GM23248 (cell line): ENCODE data around the gene DECR2. TPM values are rescaled to one million over a fixed set of nuclear protein-coding genes. Genes with fewer than 3 reads are reported as not detected.

Experiments
- DNase-seq: peaks from one replicate; pipeline ENCODE4 v3.0.0-alpha.2; 2015
- H2AFZ ChIP-seq: fragments of 200-600 bp; sonication (generic); 2 replicates; pipeline ENCODE4 v1.6.1; 2016; ENCODE audit warnings: antibody characterized with exemption
- H3F3A ChIP-seq: fragments of 200-600 bp; sonication (generic); 2 replicates; pipeline ENCODE4 v1.6.1; 2016; ENCODE audit warnings: mild to moderate bottlenecking, antibody characterized with exemption, mixed run types; ENCODE audit not compliant: insufficient read depth
- H3K27ac ChIP-seq: fragments of 200-600 bp; sonication (generic); 2 replicates; pipeline ENCODE4 v1.5.1; 2016; ENCODE audit warnings: mild to moderate bottlenecking
- H3K27me3 ChIP-seq: fragments of 200-600 bp; sonication (generic); replicated peaks from 2 replicates; pipeline ENCODE4 v1.6.1; 2016; ENCODE audit warnings: mild to moderate bottlenecking; ENCODE audit not compliant: insufficient read depth
- H3K36me3 ChIP-seq: fragments of 200-600 bp; sonication (generic); 2 replicates; pipeline ENCODE4 v1.6.1; 2016; ENCODE audit warnings: low read depth, mild to moderate bottlenecking
- H3K4me1 ChIP-seq: fragments of 200-600 bp; sonication (generic); 2 replicates; pipeline ENCODE4 v1.6.1; 2016; ENCODE audit warnings: mild to moderate bottlenecking; ENCODE audit not compliant: insufficient read depth
- H3K4me2 ChIP-seq: fragments of 200-600 bp; sonication (generic); one replicate; pipeline ENCODE4 v1.6.1; 2016; ENCODE audit warnings: mild to moderate bottlenecking; ENCODE audit not compliant: unreplicated experiment
- H3K4me3 ChIP-seq: fragments of 200-600 bp; sonication (generic); 2 replicates; pipeline ENCODE4 v1.5.1; 2016; ENCODE audit warnings: mild to moderate bottlenecking
- H3K79me2 ChIP-seq: fragments of 200-600 bp; sonication (generic); 2 replicates; pipeline ENCODE4 v1.6.1; 2016; ENCODE audit warnings: mild to moderate bottlenecking; ENCODE audit not compliant: insufficient read depth
- H3K9ac ChIP-seq: fragments of 200-600 bp; sonication (generic); 2 replicates; pipeline ENCODE4 v1.6.1; 2016; ENCODE audit warnings: mild to moderate bottlenecking
- H3K9me2 ChIP-seq: fragments of 200-600 bp; sonication (generic); 2 replicates; pipeline ENCODE4 v1.6.1; 2016; ENCODE audit warnings: mixed run types, mild to moderate bottlenecking, moderate library complexity; ENCODE audit not compliant: insufficient read depth
- H3K9me3 ChIP-seq: fragments of 200-600 bp; sonication (generic); one replicate; pipeline ENCODE4 v1.6.1; 2017; ENCODE audit warnings: low read depth
- H4K20me1 ChIP-seq: fragments of 200-600 bp; sonication (generic); 2 replicates; pipeline ENCODE4 v1.6.0; 2016; ENCODE audit not compliant: insufficient read depth
- EZH2 ChIP-seq: fragments of 200-600 bp; sonication (generic); IDR thresholded peaks from 2 replicates; pipeline ENCODE4 v1.6.1; 2018; ENCODE audit warnings: antibody characterized with exemption, mild to moderate bottlenecking; ENCODE audit not compliant: insufficient read depth, poor library complexity, severe bottlenecking
- EZH2phosphoT487 ChIP-seq: fragments of 200-600 bp; sonication (generic); IDR thresholded peaks from 2 replicates; pipeline ENCODE4 v1.6.1; 2018; ENCODE audit warnings: antibody characterized with exemption, moderate library complexity, mild to moderate bottlenecking, low read depth; ENCODE audit not compliant: insufficient read depth
- WGBS, 2 experiments: methylation state at CpG; one replicate each; pipeline ENCODE4 v1.1.6; 2015 to 2017; ENCODE audit warnings: low lambda C conversion rate in 2 of 2, low coverage in 1 of 2; ENCODE audit errors: missing lambda C conversion rate in 2 of 2; 5-methylcytosine and 5-hydroxymethylcytosine counted together
- in situ Hi-C: fragments of 300-500 bp; cut with MboI; formaldehyde crosslinking; loops from 2 replicates; pipeline ENCODE4 v1.15.0; 2020
- polyA plus RNA-seq: library from polyadenylated mRNA; unstranded; fragments of >200 nt; fragmentation: Nextera tagmentation; extraction: Ambion mirVana; gene quantifications from 2 replicates; pipeline ENCODE4 v1.2.1, GENCODE V29; 2016
- total RNA-seq: library from RNA; depleted of rRNA; stranded (reverse); fragments of >200 nt; shearing (Covaris generic); gene quantifications from 2 replicates; pipeline ENCODE4 v1.2.3, GENCODE V29; 2014; rRNA removed

The DECR2 gene
- 7.8 and 8.9 TPM in 2 replicates for total RNA-seq
- polyA plus RNA-seq: 25.2 and 26.1 TPM in 2 replicates

DNA sequence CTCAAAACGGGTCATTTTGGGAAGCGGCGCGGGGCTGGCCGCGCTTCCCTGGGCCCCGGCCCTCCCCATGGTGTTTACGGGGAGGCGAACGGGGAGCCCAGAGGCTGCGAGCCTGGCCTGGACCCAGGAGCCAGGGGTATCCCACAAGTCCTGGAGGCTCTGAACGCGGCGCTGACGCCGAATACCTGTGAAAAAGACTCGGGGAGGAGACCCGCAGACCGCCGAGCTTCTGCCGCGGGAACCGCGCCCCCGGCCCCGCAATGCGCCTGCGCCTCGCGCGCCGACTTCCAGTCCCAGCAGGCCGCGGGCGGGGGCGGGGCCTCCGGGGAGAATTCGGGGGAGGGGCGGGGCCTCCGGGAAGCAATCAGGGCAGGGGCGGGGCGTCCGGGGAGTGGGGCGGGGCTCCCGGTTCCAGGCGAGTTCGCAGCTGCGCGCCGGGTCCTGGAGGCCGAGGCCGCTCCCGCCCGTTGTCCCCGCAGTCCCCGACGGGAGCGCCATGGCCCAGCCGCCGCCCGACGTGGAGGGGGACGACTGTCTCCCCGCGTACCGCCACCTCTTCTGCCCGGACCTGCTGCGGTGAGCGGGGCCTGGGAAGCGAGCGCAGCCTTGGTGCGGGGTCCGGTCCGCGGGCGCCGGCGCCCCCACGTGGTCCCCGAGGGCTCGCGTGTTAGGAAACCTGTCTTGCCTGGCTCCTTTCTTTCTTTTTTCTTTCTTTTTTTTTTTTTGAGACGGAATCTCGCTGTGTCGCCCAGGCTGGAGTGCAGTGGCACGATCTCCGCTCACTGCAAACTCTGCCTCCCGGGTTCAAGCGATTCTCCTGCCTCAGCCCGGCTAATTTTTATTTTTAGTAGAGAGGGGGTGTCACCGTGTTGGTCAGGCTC is at the start of gene DECR2:
Gene DECR2 (plus strand): TSS at position 418 of the 881 bp plus-strand sequence. CDS start 79 bp downstream, at position 497.
- Histone ChIP-seq H3K9ac (peak within 1 kb of the TSS; percentile 91), H3K4me3 (peak within 1 kb of the TSS; percentile 84), H3K36me3 (no peaks in the 10 kb centered on the region), H4K20me1 (no peaks in the 10 kb centered on the region), H2AFZ (peak within 1 kb of the TSS; percentile 69), H3K27ac (peak within 1 kb of the TSS; percentile 68), H3K9me3 (no peaks in the 10 kb centered on the region), H3K4me2 (peak within 1 kb of the TSS; percentile 90), H3K79me2 (peaks cover 30% of the 10 kb centered on the region), H3K9me2 (no peaks in the 10 kb centered on the region), H3F3A (peaks cover 4% of the 10 kb centered on the region; the same call in 1 of the 2 replicates), H3K27me3 (no peaks in the 10 kb centered on the region), H3K4me1 (peaks cover 4% of the 10 kb centered on the region; the same call in 1 of the 2 replicates)
- peak; percentile 97 for DNase-seq
- in situ Hi-C loops: no loop called here
- WGBS, 2 experiments: 1% methylated on average over 27 to 60 of the region's 91 CpGs
- TF ChIP-seq EZH2: no peak
- no peak for TF ChIP-seq EZH2phosphoT487

DNA sequence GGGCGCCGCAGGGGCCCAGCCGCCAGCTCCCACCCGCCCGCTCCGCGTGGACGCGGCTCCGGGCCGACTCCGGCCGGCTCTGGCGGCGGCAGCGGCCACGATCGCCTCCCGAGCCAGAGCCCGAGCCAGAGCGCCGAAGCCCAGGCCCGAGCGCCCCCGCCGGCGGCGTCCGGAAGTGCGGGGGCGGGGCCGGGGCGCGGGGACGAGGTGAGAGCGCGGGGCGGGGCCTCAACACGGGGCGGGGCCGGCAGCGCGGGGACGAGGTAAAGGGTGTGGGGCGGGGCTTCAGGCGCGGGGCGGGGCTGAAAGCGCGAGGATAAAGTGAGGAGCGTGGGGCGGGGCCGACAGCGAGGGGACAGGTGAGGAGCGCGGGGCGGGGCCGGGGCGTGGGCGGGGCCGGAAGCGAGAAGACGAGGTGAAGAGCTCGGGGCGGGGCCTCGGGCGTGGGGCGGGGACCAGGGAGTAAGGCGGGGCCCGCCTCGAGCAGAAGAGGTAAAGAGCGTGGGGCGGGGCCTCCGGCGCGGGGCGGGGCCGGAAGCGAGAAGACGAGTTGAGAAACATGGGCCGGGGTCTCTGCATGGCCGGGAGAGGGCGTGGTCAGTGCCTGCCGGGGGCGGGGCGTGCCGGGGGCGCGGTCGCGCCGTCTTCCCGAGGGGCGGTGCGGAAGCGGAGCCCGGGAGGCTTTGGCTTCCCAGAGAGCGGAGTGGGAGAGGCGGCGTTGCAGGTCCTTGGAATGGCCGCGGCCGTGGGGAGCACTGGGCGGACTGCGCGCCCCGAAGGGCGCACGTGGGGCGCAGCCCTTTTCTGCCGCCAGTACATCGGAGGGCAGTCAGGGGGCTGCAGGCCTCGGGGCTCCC is 48.9 kb upstream of the DECR2 start, which contains the start of gene AXIN1:
Gene AXIN1 (minus strand): TSS at position 177 of the 857 bp plus-strand sequence. CDS start 5,698 bp downstream, outside the sequence.
- H3K79me2 ChIP-seq: peaks cover 40% of the 10 kb centered on the region
- no peaks in the 10 kb centered on the region for H3K9me3 ChIP-seq
- in situ Hi-C loops: no loop called here
- H3K4me1 ChIP-seq: peaks cover 8% of the 10 kb centered on the region
- WGBS, 2 experiments: 0 to 4% methylated on average over 4 to 85 of the region's 113 CpGs
- no peak for TF ChIP-seq EZH2phosphoT487
- TF ChIP-seq EZH2: no peak
- H3K4me3 ChIP-seq: peak within 1 kb of the TSS; percentile 86
- peak within 1 kb of the TSS; percentile 81 for H3K9ac ChIP-seq
- H3K36me3 ChIP-seq: no peaks in the 10 kb centered on the region
- H3K9me2 ChIP-seq: no peaks in the 10 kb centered on the region
- DNase-seq: peak; percentile 94
- H4K20me1 ChIP-seq: peaks cover 2% of the 10 kb centered on the region; the same call in 1 of the 2 replicates
- no peaks in the 10 kb centered on the region for H3F3A ChIP-seq
- H3K27me3 ChIP-seq: no peaks in the 10 kb centered on the region
- H2AFZ ChIP-seq: peak within 1 kb of the TSS; percentile 55
- H3K27ac ChIP-seq: no peak within 1 kb of the TSS
- peak within 1 kb of the TSS; percentile 90 for H3K4me2 ChIP-seq

- Histone ChIP-seq H3K9ac (no peak overlapping the region), H3K27me3 (no peaks in the 10 kb centered on the region), H3K9me2 (no peaks in the 10 kb centered on the region), H3K4me2 (no peak overlapping the region), H3K9me3 (no peaks in the 10 kb centered on the region), H3K36me3 (no peaks in the 10 kb centered on the region), H3K27ac (no peak overlapping the region), H2AFZ (0 out of 2 replicates have a peak overlapping the region, but pooled peaks have one; percentile 21), H4K20me1 (no peaks in the 10 kb centered on the region), H3F3A (no peaks in the 10 kb centered on the region), H3K4me1 (peaks cover 8% of the 10 kb centered on the region), H3K79me2 (peaks cover 32% of the 10 kb centered on the region), H3K4me3 (peak overlapping the region; percentile 17; the same call in 1 of the 2 replicates)
- in situ Hi-C loops: no loop called here
- TF ChIP-seq EZH2 (no peak), EZH2phosphoT487 (no peak)
- peak; percentile 33 for DNase-seq
- 71 to 85% methylated on average over 18 to 21 of the region's 25 CpGs for WGBS, 2 experiments
These were observed 48.0 kb upstream of the DECR2 start for GRCh38 chr16:353404-354290.
